ENCODE data around the gene ZNF701. TPM values are rescaled to one million over a fixed set of nuclear protein-coding genes. Genes with fewer than 3 reads are reported as not detected.

ZNF701 gene
- 10.6 and 17.7 TPM in 2 replicates for total RNA-seq

GRCh38 chr19:52570000-52570861 is at the start of gene ZNF701:
ZNF701 (plus strand) TSS chr19:52570287; CDS start chr19:52574148, 3,861 bp downstream.
- H3K4me3 ChIP-seq (ENCODE audit: low read depth, low read length), result peak within 1 kb of the TSS; percentile 99
- TF ChIP-seq CTCF (IDR thresholded peaks at IDR 0.05; ENCODE audit: insufficient read depth, low read depth, low read length), result peak; percentile 37
- peak; percentile 94 for DNase-seq (ENCODE audit: low read depth)

- no peak for DNase-seq (ENCODE audit: low read depth)
- no peak for TF ChIP-seq CTCF (IDR thresholded peaks at IDR 0.05; ENCODE audit: insufficient read depth, low read depth, low read length)
- H3K4me3 ChIP-seq (ENCODE audit: low read depth, low read length), result no peak overlapping the region
Observed at GRCh38 chr19:52522551-52522950, 47.5 kb upstream of the ZNF701 start.

GRCh38 chr19:52524086-52524485 is 46.0 kb upstream of the ZNF701 start:
- H3K4me3 ChIP-seq (ENCODE audit: low read depth, low read length), result no peak overlapping the region
- DNase-seq (ENCODE audit: low read depth), result no peak
- TF ChIP-seq CTCF (IDR thresholded peaks at IDR 0.05; ENCODE audit: insufficient read depth, low read depth, low read length), result no peak

GRCh38 chr19:52527134-52527955 is 42.7 kb upstream of the ZNF701 start, which contains the start of gene ZNF808:
ZNF808 (plus strand) TSS chr19:52527668; CDS start chr19:52543285, 15,617 bp downstream.
- peak; percentile 91 for DNase-seq (ENCODE audit: low read depth)
- TF ChIP-seq CTCF (IDR thresholded peaks at IDR 0.05; ENCODE audit: insufficient read depth, low read depth, low read length), result peak; percentile 71
- peak within 1 kb of the TSS; percentile 82 for H3K4me3 ChIP-seq (ENCODE audit: low read depth, low read length)

GRCh38 chr19:52527956-52528351 is 42.1 kb upstream of the ZNF701 start:
- no peak for TF ChIP-seq CTCF (IDR thresholded peaks at IDR 0.05; ENCODE audit: insufficient read depth, low read depth, low read length)
- H3K4me3 ChIP-seq (ENCODE audit: low read depth, low read length), result peak overlapping the region; percentile 82
- no peak for DNase-seq (ENCODE audit: low read depth)

GRCh38 chr19:52532480-52532879 is 37.6 kb upstream of the ZNF701 start:
- H3K4me3 ChIP-seq (ENCODE audit: low read depth, low read length), result no peak overlapping the region
- TF ChIP-seq CTCF (IDR thresholded peaks at IDR 0.05; ENCODE audit: insufficient read depth, low read depth, low read length), result no peak
- DNase-seq (ENCODE audit: low read depth), result no peak

Measured in fibroblast of villous mesenchyme (primary cell).